HFF-Myc (cell line): ENCODE data around the gene CNIH3.

Experiments used
- DNase-seq: peaks from one replicate; pipeline ENCODE4 v3.0.0-alpha.2; 2011; ENCODE audit warnings: low read depth; ENCODE audit errors: extremely low read depth
- H3K4me3 ChIP-seq: replicated peaks from 2 replicates; pipeline ENCODE4 v1.5.1; 2011; ENCODE audit warnings: low read depth, mild to moderate bottlenecking, control low read depth, low read length
- CTCF ChIP-seq: IDR thresholded peaks from 2 replicates; pipeline ENCODE4 v1.5.1; 2012; ENCODE audit warnings: mild to moderate bottlenecking, low read depth, low read length, control low read depth; ENCODE audit errors: missing control alignments

CNIH3 gene

GRCh38 chr1:224585051-224585450 is 31.1 kb upstream of the CNIH3 start:
- no peak for TF ChIP-seq CTCF
- no peak for DNase-seq
- H3K4me3 ChIP-seq: no peak overlapping the region

GRCh38 chr1:224587051-224587450 is 29.1 kb upstream of the CNIH3 start:
- no peak for DNase-seq
- no peak overlapping the region for H3K4me3 ChIP-seq
- TF ChIP-seq CTCF: no peak

- no peak for DNase-seq
- H3K4me3 ChIP-seq: no peak overlapping the region
- TF ChIP-seq CTCF: no peak
These were observed 27.6 kb upstream of the CNIH3 start for GRCh38 chr1:224588515-224588914.

GRCh38 chr1:224589006-224589405 is 27.1 kb upstream of the CNIH3 start:
- TF ChIP-seq CTCF: no peak
- H3K4me3 ChIP-seq: no peak overlapping the region
- no peak for DNase-seq

GRCh38 chr1:224591326-224591725 is 24.8 kb upstream of the CNIH3 start:
- TF ChIP-seq CTCF: no peak
- H3K4me3 ChIP-seq: no peak overlapping the region
- DNase-seq: no peak

GRCh38 chr1:224592636-224593582 is 23.2 kb upstream of the CNIH3 start:
- H3K4me3 ChIP-seq: no peak overlapping the region
- peak; percentile 78 for DNase-seq
- TF ChIP-seq CTCF: no peak
